ENCODE data around the gene SYT7. TPM values are rescaled to one million over a fixed set of nuclear protein-coding genes. Genes with fewer than 3 reads are reported as not detected.
A peak's percentile ranks its signal among the peaks of the same experiment; 100 is the strongest.

SYT7 gene
- total RNA-seq, 1 donor from 2014 or later, result 4.8 TPM

- H3K36me3 ChIP-seq, result no peaks in the 10 kb centered on the region
- intact Hi-C loops (cut with DNase I), result no loop called here
- H3K4me3 ChIP-seq, result no peak overlapping the region
- no peaks in the 10 kb centered on the region for H3K4me1 ChIP-seq
- peaks cover 16% of the 10 kb centered on the region for H3K27me3 ChIP-seq
- TF ChIP-seq CTCF (IDR thresholded peaks at IDR 0.05), result no peak
- H3K27ac ChIP-seq, result no peak overlapping the region
- no peak for DNase-seq
- no peak for ATAC-seq
- no peaks in the 10 kb centered on the region for H3K9me3 ChIP-seq
These were observed 9.5 kb downstream of the SYT7 start for GRCh38 chr11:61571337-61571736.

GRCh38 chr11:61569701-61570100 is 11.2 kb downstream of the SYT7 start:
- no peak for TF ChIP-seq CTCF (IDR thresholded peaks at IDR 0.05)
- Histone ChIP-seq H3K9me3 (no peaks in the 10 kb centered on the region), H3K4me1 (no peaks in the 10 kb centered on the region), H3K4me3 (no peak overlapping the region), H3K27ac (no peak overlapping the region), H3K27me3 (peaks cover 19% of the 10 kb centered on the region), H3K36me3 (no peaks in the 10 kb centered on the region)
- intact Hi-C loops (cut with DNase I), result no loop called here
- ATAC-seq (no peak), DNase-seq (no peak)

- intact Hi-C loops (cut with DNase I), result no loop called here
- H3K27ac ChIP-seq, result no peak overlapping the region
- H3K4me3 ChIP-seq, result no peak overlapping the region
- TF ChIP-seq CTCF (IDR thresholded peaks at IDR 0.05), result no peak
- peaks cover 24% of the 10 kb centered on the region for H3K27me3 ChIP-seq
- no peaks in the 10 kb centered on the region for H3K9me3 ChIP-seq
- no peaks in the 10 kb centered on the region for H3K4me1 ChIP-seq
- H3K36me3 ChIP-seq, result no peaks in the 10 kb centered on the region
- no peak for ATAC-seq
- DNase-seq, result no peak
These were observed 11.9 kb downstream of the SYT7 start for GRCh38 chr11:61569018-61569417.

- no peaks in the 10 kb centered on the region for H3K4me1 ChIP-seq
- no peak overlapping the region for H3K27ac ChIP-seq
- H3K4me3 ChIP-seq, result no peak overlapping the region
- H3K27me3 ChIP-seq, result peaks cover 24% of the 10 kb centered on the region
- intact Hi-C loops (cut with DNase I), result no loop called here
- H3K9me3 ChIP-seq, result no peaks in the 10 kb centered on the region
- ATAC-seq (peak; percentile 88), DNase-seq (peak; percentile 86)
- peak; percentile 35 for TF ChIP-seq CTCF (IDR thresholded peaks at IDR 0.05)
- H3K36me3 ChIP-seq, result no peaks in the 10 kb centered on the region
These were observed 13.4 kb downstream of the SYT7 start for GRCh38 chr11:61567286-61568061.

- Histone ChIP-seq H3K4me1 (no peaks in the 10 kb centered on the region), H3K36me3 (no peaks in the 10 kb centered on the region), H3K27ac (no peak overlapping the region), H3K4me3 (no peak overlapping the region), H3K9me3 (no peaks in the 10 kb centered on the region), H3K27me3 (peaks cover 26% of the 10 kb centered on the region)
- no peak for DNase-seq
- intact Hi-C loops (cut with DNase I), result no loop called here
- ATAC-seq, result no peak
- no peak for TF ChIP-seq CTCF (IDR thresholded peaks at IDR 0.05)
These were observed 15.8 kb downstream of the SYT7 start for GRCh38 chr11:61564936-61565696.
